Measurements from ENCODE around the gene SMIM45.
A peak's percentile ranks its signal among the peaks of the same experiment; 100 is the strongest.

The SMIM45 gene

GRCh38 chr22:41927813-41928212 lies 24.1 kb upstream of the SMIM45 start:
- Histone ChIP-seq H3K27me3 (peaks cover 21% of the 10 kb centered on the region), H3K9me3 (no peaks in the 10 kb centered on the region), H3K27ac (no peak overlapping the region), H3K4me1 (peaks cover 13% of the 10 kb centered on the region), H3K4me3 (no peak overlapping the region), H3K36me3 (no peaks in the 10 kb centered on the region)
- 88% methylated on average over 5 of the region's 6 CpGs for WGBS
- TF ChIP-seq EP300 (IDR thresholded peaks at IDR 0.05) (no peak), POLR2A (IDR thresholded peaks at IDR 0.05) (no peak), POLR2AphosphoS5 (IDR thresholded peaks at IDR 0.05) (no peak)
- TF ChIP-seq, protein P1, sequence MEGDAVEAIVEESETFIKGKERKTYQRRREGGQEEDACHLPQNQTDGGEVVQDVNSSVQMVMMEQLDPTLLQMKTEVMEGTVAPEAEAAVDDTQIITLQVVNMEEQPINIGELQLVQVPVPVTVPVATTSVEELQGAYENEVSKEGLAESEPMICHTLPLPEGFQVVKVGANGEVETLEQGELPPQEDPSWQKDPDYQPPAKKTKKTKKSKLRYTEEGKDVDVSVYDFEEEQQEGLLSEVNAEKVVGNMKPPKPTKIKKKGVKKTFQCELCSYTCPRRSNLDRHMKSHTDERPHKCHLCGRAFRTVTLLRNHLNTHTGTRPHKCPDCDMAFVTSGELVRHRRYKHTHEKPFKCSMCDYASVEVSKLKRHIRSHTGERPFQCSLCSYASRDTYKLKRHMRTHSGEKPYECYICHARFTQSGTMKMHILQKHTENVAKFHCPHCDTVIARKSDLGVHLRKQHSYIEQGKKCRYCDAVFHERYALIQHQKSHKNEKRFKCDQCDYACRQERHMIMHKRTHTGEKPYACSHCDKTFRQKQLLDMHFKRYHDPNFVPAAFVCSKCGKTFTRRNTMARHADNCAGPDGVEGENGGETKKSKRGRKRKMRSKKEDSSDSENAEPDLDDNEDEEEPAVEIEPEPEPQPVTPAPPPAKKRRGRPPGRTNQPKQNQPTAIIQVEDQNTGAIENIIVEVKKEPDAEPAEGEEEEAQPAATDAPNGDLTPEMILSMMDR (IDR thresholded peaks at IDR 0.05) = no peak
- no peak for DNase-seq (ENCODE audit: low spot score in 2 of 2)

DNA sequence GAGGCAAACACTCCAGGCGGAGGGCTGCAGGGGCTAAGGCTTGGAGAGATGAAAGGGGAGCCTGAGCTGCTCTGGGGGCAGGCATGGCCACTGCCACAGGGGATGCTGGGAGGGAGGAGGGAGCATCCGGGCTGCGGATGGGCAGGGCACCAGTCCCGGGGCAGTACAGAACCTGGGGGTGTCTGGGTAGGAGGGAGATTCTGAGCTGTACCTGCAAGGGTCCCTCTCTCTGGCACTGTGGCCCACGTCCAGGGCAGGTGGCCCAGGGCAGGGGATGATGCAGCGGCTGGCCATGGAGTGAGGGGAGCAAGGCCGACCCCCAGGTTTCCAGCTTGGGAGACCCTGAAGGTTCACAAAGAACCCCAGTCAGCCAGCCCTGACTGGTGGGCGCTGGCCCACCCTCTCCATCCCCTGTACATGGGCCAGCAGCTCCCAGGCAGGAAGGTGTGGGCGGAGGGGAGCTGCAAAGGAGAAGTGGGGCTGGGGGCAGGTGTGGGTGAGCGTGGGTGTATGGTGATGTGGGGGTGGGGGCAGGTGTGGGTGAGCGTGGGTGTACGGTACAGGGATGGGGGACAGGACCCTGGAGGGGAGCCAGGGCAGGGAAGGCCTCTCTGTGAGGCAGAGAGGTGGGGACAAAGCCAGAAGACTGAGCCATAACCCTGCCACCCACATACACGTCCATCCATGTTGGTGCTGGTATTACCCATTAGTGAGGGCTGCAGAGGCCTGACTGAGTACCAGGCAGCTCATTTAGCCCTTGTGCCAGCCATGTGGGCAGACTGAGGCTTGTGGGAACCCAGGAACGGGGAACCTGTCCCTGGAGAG lies 23.1 kb upstream of the SMIM45 start:
- H3K4me1 ChIP-seq = peaks cover 13% of the 10 kb centered on the region
- no peaks in the 10 kb centered on the region for H3K36me3 ChIP-seq
- 79% methylated on average over 14 of the region's 14 CpGs for WGBS
- no peak overlapping the region for H3K4me3 ChIP-seq
- no peak for DNase-seq (ENCODE audit: low spot score in 2 of 2)
- no peak overlapping the region for H3K27ac ChIP-seq
- peaks cover 21% of the 10 kb centered on the region for H3K27me3 ChIP-seq
- no peak for TF ChIP-seq POLR2AphosphoS5 (IDR thresholded peaks at IDR 0.05)
- no peak for TF ChIP-seq POLR2A (IDR thresholded peaks at IDR 0.05)
- TF ChIP-seq EP300 (IDR thresholded peaks at IDR 0.05) = no peak
- TF ChIP-seq, protein P1 (IDR thresholded peaks at IDR 0.05) = no peak
- H3K9me3 ChIP-seq = no peaks in the 10 kb centered on the region

- Histone ChIP-seq H3K4me3 (no peak overlapping the region), H3K9me3 (no peaks in the 10 kb centered on the region), H3K4me1 (peaks cover 13% of the 10 kb centered on the region), H3K36me3 (no peaks in the 10 kb centered on the region), H3K27me3 (peaks cover 21% of the 10 kb centered on the region), H3K27ac (no peak overlapping the region)
- WGBS = 74% methylated on average over 7 of the region's 8 CpGs
- no peak for DNase-seq (ENCODE audit: low spot score in 2 of 2)
- TF ChIP-seq EP300 (IDR thresholded peaks at IDR 0.05) = no peak
- TF ChIP-seq POLR2A (IDR thresholded peaks at IDR 0.05) = no peak
- TF ChIP-seq, protein P1 (IDR thresholded peaks at IDR 0.05) = no peak
- no peak for TF ChIP-seq POLR2AphosphoS5 (IDR thresholded peaks at IDR 0.05)
Measured at GRCh38 chr22:41929418-41929810, 22.5 kb upstream of the SMIM45 start.

DNA sequence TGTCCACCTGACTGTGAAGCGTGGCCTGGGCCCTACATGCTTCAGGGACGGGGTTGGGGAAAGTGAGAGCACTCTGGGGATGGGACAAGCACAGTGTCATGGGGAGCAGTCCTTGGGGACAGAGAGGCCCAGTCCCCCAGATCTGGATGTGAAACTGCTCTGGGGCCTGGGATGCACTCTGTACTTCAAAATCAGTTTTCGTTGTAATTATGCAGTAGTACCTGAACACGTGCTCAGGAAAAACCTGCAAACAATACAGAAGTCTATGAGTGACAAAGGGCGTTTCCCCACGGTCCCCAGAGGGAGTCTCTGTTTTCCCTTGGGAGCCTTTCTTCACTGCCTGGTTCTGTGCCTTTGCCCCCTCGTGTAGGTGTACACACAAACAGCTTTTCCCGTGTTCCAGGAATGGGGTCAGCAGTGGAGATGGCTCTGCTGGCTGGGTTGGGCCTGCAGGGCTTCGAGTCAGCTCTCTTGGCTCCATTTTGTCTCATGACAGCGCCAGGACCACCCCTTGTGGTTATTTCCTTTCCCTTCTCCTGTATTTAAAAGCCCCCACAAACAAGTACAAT lies 20.2 kb upstream of the SMIM45 start:
- no peak for TF ChIP-seq EP300 (IDR thresholded peaks at IDR 0.05)
- TF ChIP-seq, protein P1 (IDR thresholded peaks at IDR 0.05) = no peak
- TF ChIP-seq POLR2A (IDR thresholded peaks at IDR 0.05) = no peak
- no peak for TF ChIP-seq POLR2AphosphoS5 (IDR thresholded peaks at IDR 0.05)
- WGBS = 79% methylated on average over 10 of the region's 10 CpGs
- Histone ChIP-seq H3K27ac (no peak overlapping the region), H3K4me1 (peaks cover 1% of the 10 kb centered on the region), H3K27me3 (peaks cover 4% of the 10 kb centered on the region), H3K4me3 (no peak overlapping the region), H3K9me3 (no peaks in the 10 kb centered on the region), H3K36me3 (no peaks in the 10 kb centered on the region)
- DNase-seq (ENCODE audit: low spot score in 2 of 2) = no peak

DNA sequence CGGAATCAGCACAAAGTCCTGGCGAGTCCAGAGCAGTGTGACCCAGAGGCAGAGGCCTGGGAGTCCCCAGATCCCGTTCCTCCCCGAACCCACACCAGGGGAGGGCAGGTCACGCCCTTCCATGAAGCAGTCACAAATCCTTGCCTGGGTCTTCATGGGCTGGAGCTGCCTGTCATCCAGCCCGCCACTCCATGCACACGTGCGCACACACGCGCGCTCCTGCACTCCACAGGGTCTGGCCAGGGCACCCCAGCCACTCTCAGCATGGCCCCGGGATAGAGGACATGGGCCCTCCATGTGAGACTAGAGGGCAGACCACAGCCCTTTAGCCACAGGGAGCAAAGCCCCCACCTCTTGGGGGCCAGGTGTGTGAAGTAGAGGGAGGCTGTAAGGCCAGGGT lies 19.6 kb upstream of the SMIM45 start:
- no peak overlapping the region for H3K27ac ChIP-seq
- no peaks in the 10 kb centered on the region for H3K9me3 ChIP-seq
- WGBS = 97% methylated on average over 4 of the region's 12 CpGs
- H3K27me3 ChIP-seq = no peaks in the 10 kb centered on the region
- no peaks in the 10 kb centered on the region for H3K36me3 ChIP-seq
- peak in 1 of 2 donors; percentile 49 for DNase-seq (ENCODE audit: low spot score in 2 of 2)
- TF ChIP-seq, protein P1 (IDR thresholded peaks at IDR 0.05) = no peak
- no peak for TF ChIP-seq EP300 (IDR thresholded peaks at IDR 0.05)
- TF ChIP-seq POLR2A (IDR thresholded peaks at IDR 0.05) = no peak
- TF ChIP-seq POLR2AphosphoS5 (IDR thresholded peaks at IDR 0.05) = no peak
- no peaks in the 10 kb centered on the region for H3K4me1 ChIP-seq
- H3K4me3 ChIP-seq = no peak overlapping the region

All from suprapubic skin (tissue), 4 donors.